Astrocyte (in vitro differentiated cells and primary cell): Measurements from ENCODE around the gene NKAIN2. TPM values are rescaled to one million over a fixed set of nuclear protein-coding genes. Genes with fewer than 3 reads are reported as not detected.

ENCODE experiments used
- DNase-seq: peaks from one replicate; pipeline ENCODE4 v3.0.0-alpha.2; 2010; ENCODE audit warnings: low read depth
- FAIRE-seq: peaks from 2 replicates; lab custom pipeline; 2011; peaks lifted over from hg19 to GRCh38; lab: Jason Lieb, UNC
- H2AFZ ChIP-seq: 2 replicates; pipeline ENCODE4 v1.6.0; 2012; ENCODE audit warnings: low read depth, low read length, inconsistent platforms
- H3K27ac ChIP-seq: 2 replicates; pipeline ENCODE4 v1.5.1; 2011; ENCODE audit warnings: low read depth, low read length, inconsistent platforms
- H3K27me3 ChIP-seq: 2 replicates; pipeline ENCODE4 v1.6.0; 2011; ENCODE audit warnings: low read length, inconsistent platforms; ENCODE audit not compliant: insufficient read depth
- H3K36me3 ChIP-seq: 2 replicates; pipeline ENCODE4 v1.5.1; 2011; ENCODE audit warnings: low read length, inconsistent platforms; ENCODE audit not compliant: insufficient read depth
- H3K4me1 ChIP-seq: 2 replicates; pipeline ENCODE4 v1.5.1; 2011; ENCODE audit warnings: low read length, inconsistent platforms; ENCODE audit not compliant: insufficient read depth
- H3K4me2 ChIP-seq: 2 replicates; pipeline ENCODE4 v1.6.0; 2012; ENCODE audit warnings: low read length, inconsistent platforms
- H3K4me3 ChIP-seq: 2 replicates; pipeline ENCODE4 v1.5.1; 2011; ENCODE audit warnings: low read depth, mild to moderate bottlenecking, low read length, inconsistent platforms; ENCODE audit not compliant: insufficient read depth
- H3K79me2 ChIP-seq: 2 replicates; pipeline ENCODE4 v1.6.0; 2012; ENCODE audit warnings: mild to moderate bottlenecking, low read length, inconsistent platforms; ENCODE audit not compliant: insufficient read depth
- H3K9ac ChIP-seq: 2 replicates; pipeline ENCODE4 v1.6.0; 2012; ENCODE audit warnings: mild to moderate bottlenecking, low read length, inconsistent platforms
- H3K9me3 ChIP-seq: 2 replicates; pipeline ENCODE4 v1.5.1; 2012; ENCODE audit warnings: low read depth, mild to moderate bottlenecking, low read length, inconsistent platforms; ENCODE audit not compliant: insufficient read depth
- H4K20me1 ChIP-seq: 2 replicates; pipeline ENCODE4 v1.6.0; 2012; ENCODE audit warnings: low read length, inconsistent platforms; ENCODE audit not compliant: insufficient read depth
- H3K27ac Mint-ChIP-seq: one replicate; pipeline ENCODE4 v1.8.0; 2021; ENCODE audit warnings: mild to moderate bottlenecking, mixed read lengths; ENCODE audit not compliant: unreplicated experiment
- H3K27me3 Mint-ChIP-seq: one replicate; pipeline ENCODE4 v1.8.0; 2021; ENCODE audit warnings: low read depth, mixed read lengths; ENCODE audit not compliant: unreplicated experiment
- H3K36me3 Mint-ChIP-seq: one replicate; pipeline ENCODE4 v1.8.0; 2021; ENCODE audit warnings: low read depth, mixed read lengths; ENCODE audit not compliant: unreplicated experiment
- H3K4me1 Mint-ChIP-seq: one replicate; pipeline ENCODE4 v1.8.0; 2021; ENCODE audit warnings: low read depth, mixed read lengths; ENCODE audit not compliant: unreplicated experiment
- H3K4me3 Mint-ChIP-seq: one replicate; pipeline ENCODE4 v1.8.0; 2021; ENCODE audit warnings: mild to moderate bottlenecking, moderate library complexity, mixed read lengths; ENCODE audit not compliant: unreplicated experiment
- H3K9me3 Mint-ChIP-seq: one replicate; pipeline ENCODE4 v1.8.0; 2021; ENCODE audit warnings: mild to moderate bottlenecking, mixed read lengths; ENCODE audit not compliant: unreplicated experiment
- EZH2 ChIP-seq: IDR thresholded peaks from 2 replicates; pipeline ENCODE4 v1.6.1; 2012; ENCODE audit warnings: mild to moderate bottlenecking, low read length, inconsistent platforms; ENCODE audit not compliant: insufficient read depth
- total RNA-seq: library from RNA; stranded (reverse); gene quantifications from 2 replicates; pipeline ENCODE4 v1.2.1, GENCODE V29; 2021
- TF ChIP-seq, protein P1 (sequence below): IDR thresholded peaks from 2 replicates; pipeline ENCODE4 v1.5.1; 2011; ENCODE audit warnings: low read depth, mild to moderate bottlenecking, inconsistent platforms, low read length, moderate library complexity; ENCODE audit not compliant: insufficient read depth

Gene NKAIN2
- total RNA-seq, 1 donor from 2014 or later, result 0.07 TPM

- Histone ChIP-seq H3K79me2 (no peaks in the 10 kb centered on the region), H3K27ac (no peak overlapping the region), H3K9ac (no peak overlapping the region), H3K9me3 (no peaks in the 10 kb centered on the region), H3K27me3 (no peaks in the 10 kb centered on the region), H4K20me1 (no peaks in the 10 kb centered on the region), H3K4me1 (no peaks in the 10 kb centered on the region), H3K4me2 (no peak overlapping the region), H3K36me3 (no peaks in the 10 kb centered on the region), H3K4me3 (no peak overlapping the region), H2AFZ (no peak overlapping the region)
- H3K4me1 Mint-ChIP-seq, result no peaks in the 10 kb centered on the region
- no peaks in the 10 kb centered on the region for H3K9me3 Mint-ChIP-seq
- TF ChIP-seq, protein P1, sequence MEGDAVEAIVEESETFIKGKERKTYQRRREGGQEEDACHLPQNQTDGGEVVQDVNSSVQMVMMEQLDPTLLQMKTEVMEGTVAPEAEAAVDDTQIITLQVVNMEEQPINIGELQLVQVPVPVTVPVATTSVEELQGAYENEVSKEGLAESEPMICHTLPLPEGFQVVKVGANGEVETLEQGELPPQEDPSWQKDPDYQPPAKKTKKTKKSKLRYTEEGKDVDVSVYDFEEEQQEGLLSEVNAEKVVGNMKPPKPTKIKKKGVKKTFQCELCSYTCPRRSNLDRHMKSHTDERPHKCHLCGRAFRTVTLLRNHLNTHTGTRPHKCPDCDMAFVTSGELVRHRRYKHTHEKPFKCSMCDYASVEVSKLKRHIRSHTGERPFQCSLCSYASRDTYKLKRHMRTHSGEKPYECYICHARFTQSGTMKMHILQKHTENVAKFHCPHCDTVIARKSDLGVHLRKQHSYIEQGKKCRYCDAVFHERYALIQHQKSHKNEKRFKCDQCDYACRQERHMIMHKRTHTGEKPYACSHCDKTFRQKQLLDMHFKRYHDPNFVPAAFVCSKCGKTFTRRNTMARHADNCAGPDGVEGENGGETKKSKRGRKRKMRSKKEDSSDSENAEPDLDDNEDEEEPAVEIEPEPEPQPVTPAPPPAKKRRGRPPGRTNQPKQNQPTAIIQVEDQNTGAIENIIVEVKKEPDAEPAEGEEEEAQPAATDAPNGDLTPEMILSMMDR, result no peak
- no peak for TF ChIP-seq EZH2
- FAIRE-seq, result no peak
- H3K27ac Mint-ChIP-seq, result no peak overlapping the region
- DNase-seq, result no peak
- H3K27me3 Mint-ChIP-seq, result no peaks in the 10 kb centered on the region
- H3K36me3 Mint-ChIP-seq, result no peaks in the 10 kb centered on the region
- no peak overlapping the region for H3K4me3 Mint-ChIP-seq
Observed at GRCh38 chr6:124758663-124759062, 955.0 kb downstream of the NKAIN2 start.

DNA sequence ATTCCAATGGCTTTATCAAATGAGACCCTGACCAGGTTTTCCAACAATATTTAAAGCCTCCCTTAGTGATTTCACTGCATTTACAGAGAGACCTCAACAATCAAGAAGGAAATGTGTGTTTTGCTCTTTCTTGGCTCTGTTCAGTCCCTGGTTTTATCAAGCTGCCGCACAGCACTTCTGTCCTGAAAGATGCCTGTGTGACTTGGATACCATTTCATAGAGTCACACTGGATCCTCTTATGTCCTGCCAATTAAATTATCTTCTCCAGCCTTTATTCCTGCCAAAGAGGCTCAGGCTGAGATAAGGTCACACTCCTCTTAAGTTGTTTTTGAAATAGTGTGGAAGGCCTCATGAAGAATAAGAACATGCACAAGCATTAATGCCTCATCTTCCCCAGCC lies 961.6 kb downstream of the NKAIN2 start:
- Histone ChIP-seq H3K36me3 (no peaks in the 10 kb centered on the region), H3K4me1 (no peaks in the 10 kb centered on the region), H3K27ac (no peak overlapping the region), H3K4me2 (no peak overlapping the region), H3K79me2 (no peaks in the 10 kb centered on the region), H3K4me3 (no peak overlapping the region), H3K9me3 (no peaks in the 10 kb centered on the region), H3K9ac (no peak overlapping the region), H2AFZ (no peak overlapping the region), H3K27me3 (no peaks in the 10 kb centered on the region), H4K20me1 (no peaks in the 10 kb centered on the region)
- H3K36me3 Mint-ChIP-seq, result no peaks in the 10 kb centered on the region
- no peak for FAIRE-seq
- no peak for DNase-seq
- H3K27ac Mint-ChIP-seq, result no peak overlapping the region
- no peaks in the 10 kb centered on the region for H3K9me3 Mint-ChIP-seq
- no peak overlapping the region for H3K4me3 Mint-ChIP-seq
- no peaks in the 10 kb centered on the region for H3K27me3 Mint-ChIP-seq
- TF ChIP-seq EZH2, result no peak
- TF ChIP-seq, protein P1, result no peak
- no peaks in the 10 kb centered on the region for H3K4me1 Mint-ChIP-seq

GRCh38 chr6:124768224-124768623 lies 964.6 kb downstream of the NKAIN2 start:
- no peak overlapping the region for H3K4me3 Mint-ChIP-seq
- H3K36me3 Mint-ChIP-seq, result no peaks in the 10 kb centered on the region
- no peak overlapping the region for H3K27ac ChIP-seq
- TF ChIP-seq, protein P1, result no peak
- no peak for TF ChIP-seq EZH2
- no peaks in the 10 kb centered on the region for H3K4me1 ChIP-seq
- no peak for FAIRE-seq
- no peaks in the 10 kb centered on the region for H3K36me3 ChIP-seq
- no peak overlapping the region for H2AFZ ChIP-seq
- H3K9me3 Mint-ChIP-seq, result no peaks in the 10 kb centered on the region
- H3K27me3 Mint-ChIP-seq, result no peaks in the 10 kb centered on the region
- no peak overlapping the region for H3K9ac ChIP-seq
- H3K9me3 ChIP-seq, result no peaks in the 10 kb centered on the region
- no peaks in the 10 kb centered on the region for H3K79me2 ChIP-seq
- no peak overlapping the region for H3K4me2 ChIP-seq
- H3K27me3 ChIP-seq, result no peaks in the 10 kb centered on the region
- DNase-seq, result no peak
- no peaks in the 10 kb centered on the region for H4K20me1 ChIP-seq
- H3K4me3 ChIP-seq, result no peak overlapping the region
- H3K27ac Mint-ChIP-seq, result no peak overlapping the region
- H3K4me1 Mint-ChIP-seq, result no peaks in the 10 kb centered on the region
